HepG2 (cell line): ENCODE measurements around the gene GNB3. TPM values are rescaled to one million over a fixed set of nuclear protein-coding genes. Genes with fewer than 3 reads are reported as not detected.

Experiments used
- ARID5B ChIP-seq: IDR thresholded peaks from 2 replicates; pipeline ENCODE4 v1.4.0; 2020; ENCODE audit warnings: mild to moderate bottlenecking, missing genetic modification reagents
- KIAA2018 ChIP-seq: sonication (generic); formaldehyde crosslinking; IDR thresholded peaks from 2 replicates; pipeline ENCODE4 v1.5.0; 2020; ENCODE audit warnings: mild to moderate bottlenecking, missing genetic modification reagents, borderline replicate concordance
- MLLT10 ChIP-seq: sonication (generic); formaldehyde crosslinking; IDR thresholded peaks from 2 replicates; pipeline ENCODE4 v1.4.0; 2020; ENCODE audit warnings: missing genetic modification reagents
- POLR2G ChIP-seq: fragments of 200-400 bp; formaldehyde crosslinking; IDR thresholded peaks from 2 replicates; pipeline ENCODE4 v1.6.1; 2018; ENCODE audit warnings: mild to moderate bottlenecking, low read depth, low read length, moderate library complexity
- PRDM15 ChIP-seq: sonication (generic); formaldehyde crosslinking; IDR thresholded peaks from 2 replicates; pipeline ENCODE4 v1.4.0; 2020; ENCODE audit warnings: missing genetic modification reagents
- RFX5 ChIP-seq: IDR thresholded peaks from 2 replicates; pipeline ENCODE4 v1.6.1; 2011; ENCODE audit warnings: low read depth, low read length, improper control_type of control experiment
- SETDB1 ChIP-seq: sonication (generic); formaldehyde crosslinking; IDR thresholded peaks from 2 replicates; pipeline ENCODE4 v1.5.1; 2020; ENCODE audit warnings: missing genetic modification reagents, mild to moderate bottlenecking, borderline replicate concordance
- TAF1 ChIP-seq: sonication (generic); formaldehyde crosslinking; IDR thresholded peaks from 2 replicates; pipeline ENCODE4 v1.4.0; 2020; ENCODE audit warnings: missing genetic modification reagents
- THAP11 ChIP-seq: IDR thresholded peaks from 2 replicates; pipeline ENCODE4 v1.6.1; 2016; ENCODE audit warnings: missing biosample characterization, missing genetic modification reagents
- ZFP36L1 ChIP-seq: sonication (generic); formaldehyde crosslinking; IDR thresholded peaks from 2 replicates; pipeline ENCODE4 v1.8.0; 2022; ENCODE audit warnings: mild to moderate bottlenecking, missing genetic modification reagents, moderate library complexity
- ZNF451 ChIP-seq: sonication (generic); formaldehyde crosslinking; IDR thresholded peaks from 2 replicates; pipeline ENCODE4 v1.5.0; 2020; ENCODE audit warnings: mild to moderate bottlenecking, missing genetic modification reagents
- ZNF7 ChIP-seq: IDR thresholded peaks from 2 replicates; pipeline ENCODE4 v1.6.1; 2016; ENCODE audit warnings: missing biosample characterization, missing genetic modification reagents
- polyA plus RNA-seq, 8 experiments: library from polyadenylated mRNA; depleted of rRNA in 3 of 8; stranded (reverse) in 7 of 8; unstranded in 1 of 8; fragments of >200 nt; fragmentation: Illumina TruSeq in 4 of 8; extraction: Trizol in 4 of 8; gene quantifications; 2 replicates each; pipeline versions ENCODE4 v1.2.1 to v1.2.3, GENCODE V29; 2011 to 2016; ENCODE audit warnings: low read depth in 4 of 8, missing spikeins in 1 of 8, mixed read lengths in 1 of 8; ENCODE audit not compliant: insufficient read depth in 1 of 8
- total RNA-seq, 5 experiments: library from RNA; depleted of rRNA; stranded (reverse); fragments of >200 nt; fragmentation: Illumina TruSeq; extraction: Trizol; gene quantifications; 2 replicates each; pipeline ENCODE4 v1.2.3, GENCODE V29; 2016; ENCODE audit warnings: low read depth in 1 of 5

The GNB3 gene
- total and polyA plus RNA-seq, 2 of the 13 experiments (the other 11 are each of a cell fraction or from before 2014, with no cell fraction given): 1.3 to 3.6 TPM

- TF ChIP-seq PRDM15 (CRISPR knock-in tag): 0 out of 2 replicates have a peak, but pooled peaks have one; percentile 31
- no peak for TF ChIP-seq MLLT10 (CRISPR knock-in tag)
- no peak for TF ChIP-seq RFX5
- TF ChIP-seq POLR2G: peak; percentile 68; the same call in 1 of the 2 replicates
- TF ChIP-seq THAP11 (CRISPR knock-in tag): no peak; the same call in 1 of the 2 replicates
- TF ChIP-seq TAF1 (CRISPR knock-in tag): peak; percentile 14
- no peak for TF ChIP-seq KIAA2018 (CRISPR knock-in tag)
- TF ChIP-seq SETDB1 (CRISPR knock-in tag): no peak
- TF ChIP-seq ARID5B (CRISPR knock-in tag): no peak
- TF ChIP-seq ZNF451 (CRISPR knock-in tag): no peak
- TF ChIP-seq ZFP36L1 (CRISPR knock-in tag): no peak
- no peak for TF ChIP-seq ZNF7 (CRISPR knock-in tag)
Observed at GRCh38 chr12:6829536-6830220, 11.0 kb upstream of the GNB3 start (continued).
